Testis (tissue), 2 donors: ENCODE data around the gene MYO1B.

Experiments used
- CTCF ChIP-seq, 3 experiments: fragments of 450-650 bp in 2 of 3; fragments of 200-600 bp in 1 of 3; sonication (generic) in 1 of 3; IDR thresholded peaks; one replicate each; pipeline ENCODE4 v1.5.1; 2016 to 2019; ENCODE audit warnings: antibody characterized with exemption in 3 of 3, mild to moderate bottlenecking in 2 of 3, moderate library complexity in 1 of 3
- POLR2A ChIP-seq: fragments of 450-650 bp; IDR thresholded peaks from one replicate; pipeline ENCODE4 v1.6.1; 2017; ENCODE audit warnings: antibody characterized with exemption, mild to moderate bottlenecking, moderate library complexity

GRCh38 chr2:191402966-191403565 lies 157.9 kb downstream of the MYO1B start:
- TF ChIP-seq CTCF (IDR thresholded peaks at IDR 0.05) (no peak), POLR2A (no peak)
